Inferior parietal cortex (tissue), 1 donor: Measurements from ENCODE around the gene KCNQ2.

Experiments
- DNase-seq: peaks from one replicate; pipeline ENCODE4 v3.0.0-alpha.2; 2016; ENCODE audit errors: extremely low spot score

The KCNQ2 gene

GRCh38 chr20:63369724-63370617 is 102.5 kb downstream of the KCNQ2 start:
- DNase-seq = no peak

- DNase-seq = no peak
Observed at GRCh38 chr20:63369024-63369530, 103.4 kb downstream of the KCNQ2 start.

- DNase-seq = no peak
Observed at GRCh38 chr20:63368151-63368550, 104.3 kb downstream of the KCNQ2 start.

- no peak for DNase-seq
Observed at GRCh38 chr20:63367446-63368055, 104.9 kb downstream of the KCNQ2 start.

GRCh38 chr20:63366390-63367365 is 105.8 kb downstream of the KCNQ2 start:
- no peak for DNase-seq

GRCh38 chr20:63365601-63366389 is 106.7 kb downstream of the KCNQ2 start:
- DNase-seq = no peak

- no peak for DNase-seq
Observed at GRCh38 chr20:63364801-63365585, 107.5 kb downstream of the KCNQ2 start.

GRCh38 chr20:63363981-63364561 is 108.4 kb downstream of the KCNQ2 start:
- no peak for DNase-seq

GRCh38 chr20:63363013-63363957 is 109.2 kb downstream of the KCNQ2 start:
- no peak for DNase-seq

- no peak for DNase-seq
Observed at GRCh38 chr20:63362436-63363009, 109.9 kb downstream of the KCNQ2 start.

GRCh38 chr20:63361519-63362435 is 110.7 kb downstream of the KCNQ2 start:
- DNase-seq = no peak

GRCh38 chr20:63360850-63361518 is 111.5 kb downstream of the KCNQ2 start, which contains the start of gene CHRNA4:
TSS of gene CHRNA4 (minus strand) at chr20:63361349. CDS start at chr20:63361165, 184 bp downstream.
- DNase-seq = no peak

GRCh38 chr20:63359937-63360849 is 112.3 kb downstream of the KCNQ2 start:
- DNase-seq = no peak

- no peak for DNase-seq
Observed at GRCh38 chr20:63359164-63359934, 113.1 kb downstream of the KCNQ2 start.
